ENCODE data around the gene MYO15B.

MYO15B gene

GRCh38 chr17:75602644-75603043 lies 15.0 kb downstream of the MYO15B start:
- no peak for DNase-seq (ENCODE audit: low read depth in 2 of 2)

- no peak for DNase-seq (ENCODE audit: low read depth in 2 of 2)
These were observed 15.5 kb downstream of the MYO15B start for GRCh38 chr17:75603123-75603522.

GRCh38 chr17:75604034-75604695 lies 16.6 kb downstream of the MYO15B start:
- DNase-seq (ENCODE audit: low read depth in 2 of 2), result no peak

GRCh38 chr17:75605790-75606189 lies 18.2 kb downstream of the MYO15B start:
- DNase-seq (ENCODE audit: low read depth in 2 of 2), result no peak

- DNase-seq (ENCODE audit: low read depth in 2 of 2), result no peak
These were observed 19.5 kb downstream of the MYO15B start for GRCh38 chr17:75607086-75607485.

GRCh38 chr17:75610103-75610984 lies 22.7 kb downstream of the MYO15B start:
- DNase-seq (ENCODE audit: low read depth in 2 of 2), result no peak

GRCh38 chr17:75611851-75612429 lies 24.3 kb downstream of the MYO15B start:
- DNase-seq (ENCODE audit: low read depth in 2 of 2), result no peak

- no peak for DNase-seq (ENCODE audit: low read depth in 2 of 2)
These were observed 25.5 kb downstream of the MYO15B start for GRCh38 chr17:75612906-75613626.

- DNase-seq (ENCODE audit: low read depth in 2 of 2), result no peak
These were observed 26.4 kb downstream of the MYO15B start for GRCh38 chr17:75614006-75614405.

GRCh38 chr17:75614556-75615270 lies 27.1 kb downstream of the MYO15B start:
- DNase-seq (ENCODE audit: low read depth in 2 of 2), result no peak

- no peak for DNase-seq (ENCODE audit: low read depth in 2 of 2)
These were observed 27.7 kb downstream of the MYO15B start for GRCh38 chr17:75615301-75615700.

- DNase-seq (ENCODE audit: low read depth in 2 of 2), result no peak
These were observed 29.0 kb downstream of the MYO15B start for GRCh38 chr17:75616521-75617122.

- no peak for DNase-seq (ENCODE audit: low read depth in 2 of 2)
These were observed 29.6 kb downstream of the MYO15B start for GRCh38 chr17:75617218-75617617.

GRCh38 chr17:75617675-75618074 lies 30.1 kb downstream of the MYO15B start:
- DNase-seq (ENCODE audit: low read depth in 2 of 2), result no peak

- peak in 1 of 2 experiments; percentile 13 for DNase-seq (ENCODE audit: low read depth in 2 of 2)
These were observed 32.2 kb downstream of the MYO15B start for GRCh38 chr17:75619506-75620431.

- no peak for DNase-seq (ENCODE audit: low read depth in 2 of 2)
These were observed 33.9 kb downstream of the MYO15B start for GRCh38 chr17:75621489-75621888.

- no peak for DNase-seq (ENCODE audit: low read depth in 2 of 2)
These were observed 34.5 kb downstream of the MYO15B start for GRCh38 chr17:75622076-75622475.

- no peak for DNase-seq (ENCODE audit: low read depth in 2 of 2)
These were observed 35.2 kb downstream of the MYO15B start for GRCh38 chr17:75622771-75623273.

- DNase-seq (ENCODE audit: low read depth in 2 of 2), result no peak
These were observed 35.8 kb downstream of the MYO15B start for GRCh38 chr17:75623386-75623785.

GRCh38 chr17:75624021-75624420 lies 36.4 kb downstream of the MYO15B start:
- no peak for DNase-seq (ENCODE audit: low read depth in 2 of 2)
